Natural killer cell (primary cell): ENCODE measurements around the gene RBM25. TPM values are rescaled to one million over a fixed set of nuclear protein-coding genes. Genes with fewer than 3 reads are reported as not detected.

ENCODE experiments used
- ATAC-seq, 3 donors: fragments of 150-1000 bp in 2 of 3; fragments of 200-7000 bp in 1 of 3; cut with Tn5 transposase; 1 replicate in 1 of 3; 2 replicates in 2 of 3; pipeline ENCODE4 v1.10.0; 2021; ENCODE audit warnings: mild to moderate bottlenecking in 2 of 3, moderate library complexity in 2 of 3
- DNase-seq, 2 donors: peaks; one replicate each; pipeline versions ENCODE4 v3.0.0 to v3.0.0-alpha.2; 2013 to 2021; ENCODE audit warnings: mixed read lengths in 1 of 2
- H3K27ac ChIP-seq: one replicate; pipeline ENCODE4 v1.5.1; 2013; ENCODE audit warnings: mild to moderate bottlenecking, low read length
- H3K27me3 ChIP-seq: one replicate; pipeline ENCODE4 v1.6.1; 2013; ENCODE audit warnings: low read length; ENCODE audit not compliant: control insufficient read depth, insufficient read depth
- H3K36me3 ChIP-seq: one replicate; pipeline ENCODE4 v1.6.1; 2013; ENCODE audit warnings: low read length; ENCODE audit not compliant: control insufficient read depth, insufficient read depth
- H3K4me1 ChIP-seq: one replicate; pipeline ENCODE4 v1.6.1; 2013; ENCODE audit warnings: low read length; ENCODE audit not compliant: control insufficient read depth, insufficient read depth
- H3K4me3 ChIP-seq: one replicate; pipeline ENCODE4 v1.5.1; 2013; ENCODE audit warnings: low read length
- H3K9me3 ChIP-seq: one replicate; pipeline ENCODE4 v1.6.1; 2013; ENCODE audit warnings: low read length; ENCODE audit not compliant: control insufficient read depth, insufficient read depth
- H3K27ac Mint-ChIP-seq, 2 donors: one replicate each; pipeline ENCODE4 v1.8.0; 2022; ENCODE audit warnings: mild to moderate bottlenecking in 2 of 2, mixed read lengths in 2 of 2, moderate library complexity in 1 of 2
- H3K27me3 Mint-ChIP-seq, 2 donors: one replicate each; pipeline ENCODE4 v1.8.0; 2022; ENCODE audit warnings: low read depth in 2 of 2, mixed read lengths in 2 of 2
- H3K36me3 Mint-ChIP-seq: one replicate; pipeline ENCODE4 v1.8.0; 2022; ENCODE audit warnings: mixed read lengths
- H3K4me1 Mint-ChIP-seq, 2 donors: one replicate each; pipeline ENCODE4 v1.8.0; 2022; ENCODE audit warnings: mixed read lengths in 2 of 2
- H3K4me3 Mint-ChIP-seq: one replicate; pipeline ENCODE4 v1.8.0; 2022; ENCODE audit warnings: mild to moderate bottlenecking, moderate library complexity, mixed read lengths
- H3K9me3 Mint-ChIP-seq, 2 donors: one replicate each; pipeline ENCODE4 v1.8.0; 2022; ENCODE audit warnings: mixed read lengths in 2 of 2
- WGBS: methylation state at CpG from one replicate; pipeline ENCODE4 v1.1.7; 2013; ENCODE audit warnings: missing lambda C conversion rate; ENCODE audit not compliant: insufficient coverage; 5-methylcytosine and 5-hydroxymethylcytosine counted together
- intact Hi-C: fragments of 100-400 bp; cut with micrococcal nuclease; formaldehyde crosslinking; loops from one replicate; pipeline ENCODE4 v1.14.2; 2022
- total RNA-seq, 4 donors: library from RNA; stranded (reverse); fragments of 120-200 nt in 1 of 4; gene quantifications; one replicate each; pipeline versions ENCODE4 v1.2.3 to v1.2.4, GENCODE V29; 2013 to 2022
- TF ChIP-seq, protein P1 (sequence below): fragments of 200-600 bp; IDR thresholded peaks from one replicate; pipeline ENCODE4 v1.8.0; 2022; ENCODE audit warnings: antibody characterized with exemption

Gene RBM25
- total RNA-seq, 3 donors from 2014 or later (not counting 1 experiment from before 2014, with no cell fraction given) = 180 to 185 (median 182) TPM

DNA sequence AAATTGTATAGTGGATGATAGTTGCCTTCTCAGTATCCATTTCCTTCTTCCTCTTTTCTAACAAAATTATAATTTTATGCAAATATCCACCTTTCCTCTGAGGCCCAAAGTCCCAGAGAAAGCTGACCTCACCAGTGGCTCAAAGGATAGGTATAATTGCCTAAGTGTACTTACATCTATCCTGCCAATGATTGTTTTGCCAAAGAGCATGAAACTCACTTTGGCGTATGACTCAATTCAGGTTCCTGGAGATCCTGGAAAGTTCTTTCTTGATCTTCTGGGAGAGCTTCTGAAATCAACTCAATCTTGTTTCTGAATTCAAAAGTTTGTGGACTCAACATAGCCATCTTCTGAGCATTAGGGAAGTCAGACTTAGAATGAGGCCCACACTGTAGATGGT is 10.5 kb upstream of the RBM25 start:
- Histone ChIP-seq H3K9me3 (no peaks in the 10 kb centered on the region), H3K36me3 (no peaks in the 10 kb centered on the region), H3K4me1 (no peaks in the 10 kb centered on the region), H3K4me3 (no peak overlapping the region), H3K27ac (no peak overlapping the region), H3K27me3 (no peaks in the 10 kb centered on the region)
- no peaks in the 10 kb centered on the region for H3K36me3 Mint-ChIP-seq
- H3K4me1 Mint-ChIP-seq = no peaks in the 10 kb centered on the region
- 100% methylated on average over 1 of the region's 1 CpG for WGBS
- TF ChIP-seq, protein P1, sequence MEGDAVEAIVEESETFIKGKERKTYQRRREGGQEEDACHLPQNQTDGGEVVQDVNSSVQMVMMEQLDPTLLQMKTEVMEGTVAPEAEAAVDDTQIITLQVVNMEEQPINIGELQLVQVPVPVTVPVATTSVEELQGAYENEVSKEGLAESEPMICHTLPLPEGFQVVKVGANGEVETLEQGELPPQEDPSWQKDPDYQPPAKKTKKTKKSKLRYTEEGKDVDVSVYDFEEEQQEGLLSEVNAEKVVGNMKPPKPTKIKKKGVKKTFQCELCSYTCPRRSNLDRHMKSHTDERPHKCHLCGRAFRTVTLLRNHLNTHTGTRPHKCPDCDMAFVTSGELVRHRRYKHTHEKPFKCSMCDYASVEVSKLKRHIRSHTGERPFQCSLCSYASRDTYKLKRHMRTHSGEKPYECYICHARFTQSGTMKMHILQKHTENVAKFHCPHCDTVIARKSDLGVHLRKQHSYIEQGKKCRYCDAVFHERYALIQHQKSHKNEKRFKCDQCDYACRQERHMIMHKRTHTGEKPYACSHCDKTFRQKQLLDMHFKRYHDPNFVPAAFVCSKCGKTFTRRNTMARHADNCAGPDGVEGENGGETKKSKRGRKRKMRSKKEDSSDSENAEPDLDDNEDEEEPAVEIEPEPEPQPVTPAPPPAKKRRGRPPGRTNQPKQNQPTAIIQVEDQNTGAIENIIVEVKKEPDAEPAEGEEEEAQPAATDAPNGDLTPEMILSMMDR = no peak
- no peak overlapping the region for H3K4me3 Mint-ChIP-seq
- H3K27ac Mint-ChIP-seq = no peak overlapping the region
- ATAC-seq (no peak), DNase-seq (no peak)
- intact Hi-C loops = no loop called here
- no peaks in the 10 kb centered on the region for H3K27me3 Mint-ChIP-seq
- H3K9me3 Mint-ChIP-seq = no peaks in the 10 kb centered on the region

DNA sequence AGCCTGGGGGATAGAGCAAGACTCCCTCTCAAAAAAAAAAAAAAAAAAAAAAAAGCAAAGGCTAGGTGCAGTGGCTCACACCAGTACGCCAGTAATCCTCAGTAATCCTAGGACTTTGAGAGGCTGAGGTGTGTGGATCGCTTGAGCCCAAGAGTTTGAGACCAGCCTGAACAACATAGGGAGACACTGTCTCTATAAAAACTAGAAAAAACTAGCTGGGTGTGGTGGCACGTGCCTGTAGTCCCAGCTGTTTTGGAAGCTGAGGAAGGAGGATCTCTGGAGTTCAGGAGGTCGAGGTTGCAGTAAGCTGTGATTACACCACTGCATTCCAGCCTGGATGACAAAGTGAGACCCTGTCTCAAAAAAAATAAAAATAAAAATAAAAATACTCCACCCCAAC is 8.9 kb upstream of the RBM25 start:
- WGBS = 90% methylated on average over 4 of the region's 4 CpGs
- TF ChIP-seq, protein P1 = no peak
- H3K4me1 Mint-ChIP-seq = no peaks in the 10 kb centered on the region

DNA sequence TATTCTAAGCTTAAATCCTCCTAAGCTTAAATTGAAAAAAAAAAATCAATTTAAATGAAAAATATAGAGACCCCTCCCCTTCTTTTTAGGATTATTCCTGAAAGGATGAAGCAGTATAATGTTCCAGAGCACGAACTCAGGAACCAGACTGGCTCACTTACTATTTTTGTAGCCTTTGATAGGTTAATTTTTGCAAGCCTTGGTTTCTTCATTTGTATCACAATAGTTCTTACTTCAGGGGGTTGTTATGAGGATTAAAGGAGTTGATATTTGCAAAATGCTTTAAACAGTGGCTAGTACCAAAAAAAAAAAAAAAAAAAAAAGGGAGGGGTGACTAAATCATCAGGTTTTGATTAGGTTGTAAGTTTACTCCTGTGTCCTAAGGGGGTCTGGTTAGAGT is 3.1 kb upstream of the RBM25 start:
- Histone ChIP-seq H3K9me3 (no peaks in the 10 kb centered on the region), H3K4me3 (no peak overlapping the region), H3K27ac (no peak overlapping the region), H3K4me1 (peaks cover 16% of the 10 kb centered on the region), H3K27me3 (no peaks in the 10 kb centered on the region), H3K36me3 (no peaks in the 10 kb centered on the region)
- DNase-seq (no peak), ATAC-seq (no peak)
- no peaks in the 10 kb centered on the region for H3K27me3 Mint-ChIP-seq
- no peaks in the 10 kb centered on the region for H3K36me3 Mint-ChIP-seq
- intact Hi-C loops = no loop called here
- H3K4me1 Mint-ChIP-seq = peaks cover 10% of the 10 kb centered on the region in 2 donors
- H3K4me3 Mint-ChIP-seq = peak overlapping the region; percentile 6
- WGBS = no CpG with 5 or more reads among the region's 1 CpG
- peak overlapping the region in 1 of 2 donors; percentile 30 for H3K27ac Mint-ChIP-seq
- H3K9me3 Mint-ChIP-seq = no peaks in the 10 kb centered on the region
- TF ChIP-seq, protein P1 = no peak

More for the DNA sequence above, 8.9 kb upstream of the RBM25 start:
- Mint-ChIP-seq H3K4me3 (no peak overlapping the region), H3K9me3 (no peaks in the 10 kb centered on the region), H3K27ac (no peak overlapping the region), H3K36me3 (no peaks in the 10 kb centered on the region), H3K27me3 (no peaks in the 10 kb centered on the region)
- intact Hi-C loops = no loop called here
- ATAC-seq (no peak), DNase-seq (no peak)
- Histone ChIP-seq H3K27ac (no peak overlapping the region), H3K9me3 (no peaks in the 10 kb centered on the region), H3K4me1 (no peaks in the 10 kb centered on the region), H3K27me3 (no peaks in the 10 kb centered on the region), H3K4me3 (no peak overlapping the region), H3K36me3 (no peaks in the 10 kb centered on the region)

DNA sequence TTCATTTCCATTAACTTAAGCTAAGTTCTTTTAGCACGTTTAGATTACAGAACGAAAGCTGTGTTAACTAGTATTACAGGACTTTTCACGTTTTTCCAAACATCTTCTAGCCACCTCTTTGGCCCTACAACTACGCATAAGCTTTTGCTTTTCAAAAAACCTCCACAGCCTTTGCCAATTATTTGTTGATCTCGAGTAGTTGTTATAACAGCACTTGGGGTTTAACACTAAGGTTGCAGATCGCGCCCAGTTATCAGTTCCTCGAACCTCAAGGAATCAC is 450 bp upstream of the RBM25 start:
- no peak overlapping the region for H3K27ac Mint-ChIP-seq
- 6% methylated on average over 7 of the region's 8 CpGs for WGBS
- Histone ChIP-seq H3K27me3 (no peaks in the 10 kb centered on the region), H3K4me3 (peak overlapping the region; percentile 99), H3K27ac (peak overlapping the region; percentile 96), H3K36me3 (no peaks in the 10 kb centered on the region), H3K9me3 (no peaks in the 10 kb centered on the region), H3K4me1 (peaks cover 20% of the 10 kb centered on the region)
- H3K4me1 Mint-ChIP-seq = peaks cover 19 to 24% of the 10 kb centered on the region in 2 donors
- TF ChIP-seq, protein P1 = no peak
- intact Hi-C loops = loop anchor here (1.0 to 2.0 kb wide), 3 partner anchors 31 to 131 kb away; partner anchors contain the start of genes DCAF4, PSEN1 and ZFYVE1
- no peaks in the 10 kb centered on the region for H3K9me3 Mint-ChIP-seq
- H3K36me3 Mint-ChIP-seq = no peaks in the 10 kb centered on the region
- H3K4me3 Mint-ChIP-seq = no peak overlapping the region
- no peaks in the 10 kb centered on the region for H3K27me3 Mint-ChIP-seq
- ATAC-seq (no peak), DNase-seq (no peak)
